WERI-Rb-1 (cell line): ENCODE data around the gene CHRM4.

Source experiments
- DNase-seq: peaks from one replicate; pipeline ENCODE4 v3.0.0-alpha.2; 2020
- H3K27ac ChIP-seq: fragments of 250-450 bp; sonication (Bioruptor Pico); 2 replicates; pipeline ENCODE4 v1.5.1; 2020; ENCODE audit warnings: mild to moderate bottlenecking, moderate library complexity
- H3K27me3 ChIP-seq: fragments of 250-450 bp; sonication (Bioruptor Pico); 2 replicates; pipeline ENCODE4 v1.5.1; 2021; ENCODE audit warnings: mild to moderate bottlenecking, low read depth, moderate library complexity; ENCODE audit not compliant: insufficient read depth, severe bottlenecking
- H3K36me3 ChIP-seq: fragments of 250-450 bp; sonication (Bioruptor Pico); 2 replicates; pipeline ENCODE4 v1.5.1; 2020; ENCODE audit warnings: mild to moderate bottlenecking, moderate library complexity
- H3K4me3 ChIP-seq: 2 replicates; pipeline ENCODE4 v1.5.1; 2011; ENCODE audit warnings: low read depth, mild to moderate bottlenecking, control low read depth, low read length
- H3K9me3 ChIP-seq: fragments of 250-450 bp; sonication (Bioruptor Pico); 2 replicates; pipeline ENCODE4 v1.5.1; 2021; ENCODE audit warnings: mild to moderate bottlenecking, moderate library complexity; ENCODE audit not compliant: severe bottlenecking
- TF ChIP-seq, protein P1 (sequence below): IDR thresholded peaks from 2 replicates; pipeline ENCODE4 v1.5.1; 2011; ENCODE audit warnings: low read depth, mild to moderate bottlenecking, control low read depth, inconsistent platforms, low read length

CHRM4 gene

DNA sequence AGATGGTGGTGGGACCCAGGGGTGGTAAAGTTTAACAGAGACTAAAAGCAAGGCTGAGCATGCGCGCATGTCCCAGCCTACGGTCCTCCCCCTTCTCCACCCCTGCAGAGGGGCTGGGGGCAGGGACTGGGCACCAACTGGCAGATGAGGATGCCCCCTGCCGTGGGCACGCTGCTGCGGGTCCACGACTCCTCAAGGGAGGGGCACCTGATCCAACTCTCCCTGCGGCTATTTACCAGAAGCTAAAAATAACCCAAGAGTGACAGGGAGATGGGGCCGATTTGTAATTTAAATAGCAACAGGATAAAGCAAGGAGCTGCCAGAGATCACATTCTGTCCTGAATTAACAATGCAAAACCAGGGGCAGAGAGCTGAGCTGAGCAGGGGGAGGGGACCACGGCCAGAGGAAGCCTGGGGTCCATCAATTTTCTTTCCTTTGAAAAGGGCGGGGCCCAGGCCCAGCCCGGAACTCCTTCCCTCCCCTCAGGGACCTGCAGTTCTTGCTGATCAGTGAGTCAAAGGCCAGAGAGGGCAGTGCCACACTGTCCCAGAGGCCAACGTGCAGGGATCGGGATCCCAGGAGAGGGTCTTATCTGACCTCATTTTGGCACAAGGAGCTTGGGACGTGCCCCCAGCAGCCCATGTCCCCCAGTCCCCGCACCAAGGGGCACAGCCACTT, 52.4 kb downstream of the CHRM4 start:
- no peaks in the 10 kb centered on the region for H3K27me3 ChIP-seq
- no peak for DNase-seq
- H3K9me3 ChIP-seq: no peaks in the 10 kb centered on the region
- TF ChIP-seq, protein P1, sequence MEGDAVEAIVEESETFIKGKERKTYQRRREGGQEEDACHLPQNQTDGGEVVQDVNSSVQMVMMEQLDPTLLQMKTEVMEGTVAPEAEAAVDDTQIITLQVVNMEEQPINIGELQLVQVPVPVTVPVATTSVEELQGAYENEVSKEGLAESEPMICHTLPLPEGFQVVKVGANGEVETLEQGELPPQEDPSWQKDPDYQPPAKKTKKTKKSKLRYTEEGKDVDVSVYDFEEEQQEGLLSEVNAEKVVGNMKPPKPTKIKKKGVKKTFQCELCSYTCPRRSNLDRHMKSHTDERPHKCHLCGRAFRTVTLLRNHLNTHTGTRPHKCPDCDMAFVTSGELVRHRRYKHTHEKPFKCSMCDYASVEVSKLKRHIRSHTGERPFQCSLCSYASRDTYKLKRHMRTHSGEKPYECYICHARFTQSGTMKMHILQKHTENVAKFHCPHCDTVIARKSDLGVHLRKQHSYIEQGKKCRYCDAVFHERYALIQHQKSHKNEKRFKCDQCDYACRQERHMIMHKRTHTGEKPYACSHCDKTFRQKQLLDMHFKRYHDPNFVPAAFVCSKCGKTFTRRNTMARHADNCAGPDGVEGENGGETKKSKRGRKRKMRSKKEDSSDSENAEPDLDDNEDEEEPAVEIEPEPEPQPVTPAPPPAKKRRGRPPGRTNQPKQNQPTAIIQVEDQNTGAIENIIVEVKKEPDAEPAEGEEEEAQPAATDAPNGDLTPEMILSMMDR: no peak
- no peaks in the 10 kb centered on the region for H3K36me3 ChIP-seq
- H3K27ac ChIP-seq: no peak overlapping the region; the same call in 1 of the 2 replicates
- H3K4me3 ChIP-seq: no peak overlapping the region

- H3K9me3 ChIP-seq: no peaks in the 10 kb centered on the region
- H3K4me3 ChIP-seq: no peak overlapping the region
- no peaks in the 10 kb centered on the region for H3K36me3 ChIP-seq
- no peaks in the 10 kb centered on the region for H3K27me3 ChIP-seq
- DNase-seq: no peak
- H3K27ac ChIP-seq: no peak overlapping the region
- TF ChIP-seq, protein P1: no peak
Measured at GRCh38 chr11:46338636-46338987, 53.0 kb downstream of the CHRM4 start.

DNA sequence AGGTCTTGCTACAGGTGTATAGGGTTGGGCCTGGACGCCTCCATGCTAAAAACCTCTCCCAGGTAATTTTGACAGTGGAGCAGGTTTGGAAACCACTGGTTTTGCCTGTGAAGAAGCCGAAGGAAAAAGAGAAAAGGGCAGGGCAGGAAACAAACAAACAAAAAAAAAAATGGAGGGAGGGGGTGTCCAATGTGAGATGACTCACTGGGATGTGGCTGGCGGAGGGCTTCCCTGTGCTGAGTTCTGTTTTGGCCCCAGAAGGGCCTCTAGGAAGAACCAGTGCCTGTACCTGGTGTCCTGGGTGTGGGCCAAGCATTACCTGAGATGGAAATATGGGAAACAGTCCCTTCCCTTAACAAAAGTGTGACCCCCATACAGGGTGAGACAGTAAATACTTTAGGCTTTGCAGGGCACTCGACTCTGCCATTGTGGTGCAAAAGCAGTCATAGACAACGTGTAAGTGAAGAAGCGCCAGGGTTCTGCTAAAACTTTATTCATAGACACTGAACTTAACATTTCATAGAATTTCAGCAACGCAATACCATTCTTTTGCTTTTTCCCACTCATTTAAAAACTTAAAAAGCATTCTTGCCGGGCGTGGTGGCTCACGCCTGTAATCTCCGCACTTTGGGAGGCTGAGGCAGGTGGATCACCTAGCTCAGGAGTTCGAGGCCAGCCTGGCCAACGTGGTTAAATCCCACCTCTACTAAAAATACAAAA, 53.8 kb downstream of the CHRM4 start:
- H3K27ac ChIP-seq: no peak overlapping the region
- H3K4me3 ChIP-seq: no peak overlapping the region
- no peaks in the 10 kb centered on the region for H3K27me3 ChIP-seq
- DNase-seq: no peak
- TF ChIP-seq, protein P1: no peak
- no peaks in the 10 kb centered on the region for H3K36me3 ChIP-seq
- H3K9me3 ChIP-seq: no peaks in the 10 kb centered on the region

GRCh38 chr11:46336563-46337180, 54.9 kb downstream of the CHRM4 start:
- Histone ChIP-seq H3K4me3 (no peak overlapping the region), H3K9me3 (no peaks in the 10 kb centered on the region), H3K27ac (no peak overlapping the region), H3K27me3 (no peaks in the 10 kb centered on the region), H3K36me3 (no peaks in the 10 kb centered on the region)
- TF ChIP-seq, protein P1: no peak
- no peak for DNase-seq

- no peaks in the 10 kb centered on the region for H3K36me3 ChIP-seq
- H3K4me3 ChIP-seq: no peak overlapping the region
- H3K27ac ChIP-seq: no peak overlapping the region
- no peaks in the 10 kb centered on the region for H3K9me3 ChIP-seq
- TF ChIP-seq, protein P1: no peak
- H3K27me3 ChIP-seq: no peaks in the 10 kb centered on the region
- DNase-seq: no peak
Measured at GRCh38 chr11:46335890-46336562, 55.5 kb downstream of the CHRM4 start.
